PFSK-1 (cell line): ENCODE data around the gene RPTN.

Source experiments
- FOXP2 ChIP-seq: optimal IDR thresholded peaks from 2 replicates; pipeline ENCODE3; 2011; ENCODE audit warnings: borderline replicate concordance, control low read depth, inconsistent platforms; ENCODE audit not compliant: insufficient read depth; ENCODE audit errors: extremely low read length, extremely low read depth
- POLR2AphosphoS5 ChIP-seq: IDR thresholded peaks from 2 replicates; pipeline ENCODE4 v1.6.1; 2012; ENCODE audit warnings: low read depth, mild to moderate bottlenecking, control low read depth, low read length, moderate library complexity
- SIN3A ChIP-seq: IDR thresholded peaks from 2 replicates; pipeline ENCODE4 v1.6.1; 2012; ENCODE audit warnings: mild to moderate bottlenecking, low read length, moderate library complexity, borderline replicate concordance; ENCODE audit not compliant: insufficient read depth
- TAF1 ChIP-seq: IDR thresholded peaks from 2 replicates; pipeline ENCODE4 v1.6.1; 2012; ENCODE audit warnings: low read length, control low read depth, borderline replicate concordance; ENCODE audit not compliant: insufficient read depth
- TF ChIP-seq, protein P1 (sequence below), 2 experiments: IDR thresholded peaks; 2 replicates each; pipeline versions ENCODE4 v1.6.1 to v1.8.0; 2011 to 2012; ENCODE audit warnings: low read depth in 2 of 2, low read length in 2 of 2, control low read depth in 1 of 2, inconsistent platforms in 1 of 2, mild to moderate bottlenecking in 1 of 2, moderate library complexity in 1 of 2; ENCODE audit not compliant: insufficient read depth in 1 of 2

Gene RPTN

DNA sequence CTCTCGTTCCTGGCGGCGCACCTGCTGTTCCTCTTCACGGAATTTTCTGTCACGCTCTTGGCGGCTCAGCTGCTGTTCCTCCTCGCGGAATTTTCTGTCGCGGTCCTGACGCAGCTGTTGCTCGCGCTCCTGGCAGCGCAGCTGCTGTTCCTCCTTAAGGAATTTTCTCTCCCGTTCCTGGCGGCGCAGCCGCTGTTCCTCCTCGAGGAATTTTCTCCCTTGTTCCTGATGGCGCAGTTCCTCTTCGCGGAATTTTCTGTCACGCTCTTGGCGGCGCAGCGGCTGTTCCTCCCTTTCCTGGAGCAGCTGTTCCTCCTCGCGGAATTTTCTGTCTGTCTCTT is 50.2 kb downstream of the RPTN start:
- no peak for TF ChIP-seq TAF1
- no peak for TF ChIP-seq SIN3A
- no peak for TF ChIP-seq FOXP2
- no peak for TF ChIP-seq POLR2AphosphoS5
- TF ChIP-seq, protein P1, sequence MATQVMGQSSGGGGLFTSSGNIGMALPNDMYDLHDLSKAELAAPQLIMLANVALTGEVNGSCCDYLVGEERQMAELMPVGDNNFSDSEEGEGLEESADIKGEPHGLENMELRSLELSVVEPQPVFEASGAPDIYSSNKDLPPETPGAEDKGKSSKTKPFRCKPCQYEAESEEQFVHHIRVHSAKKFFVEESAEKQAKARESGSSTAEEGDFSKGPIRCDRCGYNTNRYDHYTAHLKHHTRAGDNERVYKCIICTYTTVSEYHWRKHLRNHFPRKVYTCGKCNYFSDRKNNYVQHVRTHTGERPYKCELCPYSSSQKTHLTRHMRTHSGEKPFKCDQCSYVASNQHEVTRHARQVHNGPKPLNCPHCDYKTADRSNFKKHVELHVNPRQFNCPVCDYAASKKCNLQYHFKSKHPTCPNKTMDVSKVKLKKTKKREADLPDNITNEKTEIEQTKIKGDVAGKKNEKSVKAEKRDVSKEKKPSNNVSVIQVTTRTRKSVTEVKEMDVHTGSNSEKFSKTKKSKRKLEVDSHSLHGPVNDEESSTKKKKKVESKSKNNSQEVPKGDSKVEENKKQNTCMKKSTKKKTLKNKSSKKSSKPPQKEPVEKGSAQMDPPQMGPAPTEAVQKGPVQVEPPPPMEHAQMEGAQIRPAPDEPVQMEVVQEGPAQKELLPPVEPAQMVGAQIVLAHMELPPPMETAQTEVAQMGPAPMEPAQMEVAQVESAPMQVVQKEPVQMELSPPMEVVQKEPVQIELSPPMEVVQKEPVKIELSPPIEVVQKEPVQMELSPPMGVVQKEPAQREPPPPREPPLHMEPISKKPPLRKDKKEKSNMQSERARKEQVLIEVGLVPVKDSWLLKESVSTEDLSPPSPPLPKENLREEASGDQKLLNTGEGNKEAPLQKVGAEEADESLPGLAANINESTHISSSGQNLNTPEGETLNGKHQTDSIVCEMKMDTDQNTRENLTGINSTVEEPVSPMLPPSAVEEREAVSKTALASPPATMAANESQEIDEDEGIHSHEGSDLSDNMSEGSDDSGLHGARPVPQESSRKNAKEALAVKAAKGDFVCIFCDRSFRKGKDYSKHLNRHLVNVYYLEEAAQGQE (IDR thresholded peaks at IDR 0.05; ENCODE audit: insufficient read depth in 1 of 2, low read depth in 2 of 2, low read length in 2 of 2): no peak

DNA sequence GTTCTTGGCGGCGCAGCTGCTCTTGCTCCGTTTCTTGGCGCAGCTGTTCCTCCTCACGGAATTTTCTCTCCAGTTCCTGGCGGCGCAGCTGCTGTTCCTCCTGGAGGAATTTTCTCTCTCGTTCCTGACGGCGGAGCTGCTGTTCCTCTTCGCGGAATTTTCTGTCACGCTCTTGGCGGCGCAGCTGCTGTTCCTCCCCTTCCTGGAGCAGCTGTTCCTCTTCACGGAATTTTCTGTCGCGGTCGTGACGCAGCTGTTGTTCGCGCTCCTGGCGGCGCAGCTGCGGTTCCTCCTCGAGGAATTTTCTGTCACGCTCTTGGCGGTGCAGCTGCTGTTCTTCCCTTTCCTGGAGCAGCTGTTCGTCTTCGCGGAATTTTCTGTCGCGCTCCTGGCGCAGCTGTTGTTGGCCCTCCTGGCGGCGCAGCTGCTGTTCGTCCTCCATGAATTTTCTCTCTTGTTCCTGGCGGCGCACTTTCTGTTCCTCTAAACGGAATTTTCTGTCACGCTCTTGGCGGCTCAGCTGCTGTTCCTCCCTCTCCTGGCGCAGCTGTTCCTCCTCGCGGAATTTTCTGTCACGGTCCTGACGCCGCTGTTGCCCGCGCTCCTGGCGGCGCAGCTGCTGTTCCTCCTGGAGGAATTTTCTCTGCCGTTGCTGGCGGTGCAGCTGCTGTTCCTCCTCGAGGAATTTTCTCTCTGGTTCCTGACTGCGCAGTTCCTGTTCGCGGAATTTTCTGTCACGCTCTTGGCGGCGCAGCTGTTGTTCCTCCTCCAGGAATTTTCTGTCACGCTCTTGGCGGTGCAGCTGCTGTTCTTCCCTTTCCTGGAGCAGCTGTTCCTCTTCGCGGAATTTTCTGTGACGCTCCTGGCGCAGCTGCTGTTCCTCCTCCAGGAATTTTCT is 50.8 kb downstream of the RPTN start:
- TF ChIP-seq FOXP2 (no peak), SIN3A (no peak), POLR2AphosphoS5 (no peak), TAF1 (no peak)
- TF ChIP-seq, protein P1 (IDR thresholded peaks at IDR 0.05; ENCODE audit: insufficient read depth in 1 of 2, low read depth in 2 of 2, low read length in 2 of 2): no peak

DNA sequence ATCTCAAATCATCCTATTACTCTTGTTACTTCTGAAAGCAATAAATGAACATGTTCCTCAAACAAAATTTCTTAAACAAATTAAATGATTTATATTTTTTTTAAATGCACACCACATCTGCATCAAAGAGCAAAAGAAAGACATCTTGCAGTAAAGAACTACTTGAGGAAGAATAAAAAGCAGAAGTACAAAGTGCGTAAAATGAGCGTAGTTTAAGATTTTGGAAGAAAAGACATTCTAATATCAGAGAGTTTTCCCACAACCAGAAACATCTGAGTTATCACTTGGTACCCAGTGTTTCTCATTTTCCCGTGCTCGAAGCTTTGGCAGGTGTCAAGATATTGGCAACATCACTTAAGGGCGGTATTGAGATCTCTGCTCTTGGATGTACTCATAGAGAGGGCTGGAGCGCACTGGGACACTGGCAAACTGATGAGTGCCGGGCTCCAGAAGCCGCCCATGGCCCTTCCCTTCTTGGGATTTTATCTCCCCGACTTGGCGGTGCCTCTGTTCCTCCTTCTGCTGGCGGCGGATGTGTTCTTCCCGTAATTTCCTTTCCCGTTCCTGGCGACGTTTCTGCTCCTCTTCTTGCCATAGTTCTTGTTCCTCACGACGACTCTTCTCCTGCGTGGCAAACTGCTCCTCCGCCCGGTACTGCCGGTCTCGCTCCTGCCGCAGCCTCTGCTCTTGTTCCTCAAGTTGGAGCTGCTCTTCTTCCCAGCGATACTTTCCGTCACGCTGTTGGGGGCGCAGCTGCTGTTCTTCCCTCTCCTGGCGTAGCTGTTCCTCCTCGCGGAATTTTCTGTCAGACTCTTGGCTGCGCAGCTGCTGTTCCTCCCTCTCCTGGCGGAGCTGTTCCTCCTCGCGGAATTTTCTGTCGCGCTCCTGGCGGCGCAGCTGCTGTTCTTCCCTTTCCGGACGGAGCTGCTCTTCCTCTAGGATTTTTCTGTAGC is 51.7 kb downstream of the RPTN start:
- TF ChIP-seq FOXP2 (no peak), SIN3A (no peak), TAF1 (no peak), POLR2AphosphoS5 (no peak)
- TF ChIP-seq, protein P1 (IDR thresholded peaks at IDR 0.05; ENCODE audit: insufficient read depth in 1 of 2, low read depth in 2 of 2, low read length in 2 of 2): no peak

DNA sequence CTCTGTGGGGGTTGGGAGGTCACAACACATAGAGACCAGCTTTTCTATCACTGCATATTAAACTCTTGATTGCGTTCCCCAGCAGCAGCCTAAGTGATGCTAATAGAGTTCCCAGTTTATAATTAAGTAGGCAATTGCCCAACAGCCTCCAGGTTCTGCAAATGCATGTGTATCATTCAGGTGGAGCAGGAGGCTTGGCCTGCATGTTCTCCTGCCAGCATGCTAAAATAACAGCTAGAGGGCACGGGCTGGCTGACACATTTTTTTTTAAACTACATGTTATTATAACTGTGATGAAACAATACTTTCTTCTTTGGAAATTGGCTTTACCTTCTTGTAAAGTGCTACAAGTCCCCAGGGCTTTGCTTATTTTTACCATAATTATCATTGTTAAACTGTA is 54.2 kb downstream of the RPTN start:
- TF ChIP-seq FOXP2 (no peak), TAF1 (no peak), POLR2AphosphoS5 (no peak), SIN3A (no peak)
- TF ChIP-seq, protein P1 (IDR thresholded peaks at IDR 0.05; ENCODE audit: insufficient read depth in 1 of 2, low read depth in 2 of 2, low read length in 2 of 2): no peak
